Measurements from ENCODE around the gene IL16.

- TF ChIP-seq USF1 (IDR thresholded peaks at IDR 0.05) (no peak), REST (IDR thresholded peaks at IDR 0.05; ENCODE audit: low read depth) (no peak)
Measured at GRCh38 chr15:81213982-81214381, 17.3 kb downstream of the IL16 start.
